SK-N-MC (cell line): ENCODE results near the gene MOB3B.

Experiments
- EZH2 ChIP-seq: fragments of 200-600 bp; sonication (generic); IDR thresholded peaks from one replicate; pipeline ENCODE4 v1.6.1; 2017; ENCODE audit warnings: antibody characterized with exemption
- POLR2AphosphoS5 ChIP-seq: IDR thresholded peaks from 2 replicates; pipeline ENCODE4 v1.6.1; 2012; ENCODE audit warnings: mild to moderate bottlenecking, low read depth, low read length, borderline replicate concordance

GRCh38 chr9:27475057-27475595, 54.5 kb downstream of the MOB3B start:
- TF ChIP-seq POLR2AphosphoS5 (no peak), EZH2 (no peak)
